ENCODE data around the gene PODN.

Gene PODN

GRCh38 chr1:53075761-53076163 lies 13.7 kb downstream of the PODN start:
- DNase-seq: no peak

- DNase-seq: no peak
Measured at GRCh38 chr1:53076165-53076564, 14.2 kb downstream of the PODN start.

- no peak for DNase-seq
Measured at GRCh38 chr1:53076721-53077598, 14.9 kb downstream of the PODN start.

- no peak for DNase-seq
Measured at GRCh38 chr1:53077599-53077965, 15.6 kb downstream of the PODN start.

- DNase-seq: no peak
Measured at GRCh38 chr1:53078333-53079101, 16.5 kb downstream of the PODN start.

- DNase-seq: no peak
Measured at GRCh38 chr1:53079251-53079650, 17.2 kb downstream of the PODN start.

- no peak for DNase-seq
Measured at GRCh38 chr1:53080041-53080440, 18.0 kb downstream of the PODN start.

- no peak for DNase-seq
Measured at GRCh38 chr1:53080769-53081168, 18.8 kb downstream of the PODN start.

GRCh38 chr1:53081384-53082066 lies 19.5 kb downstream of the PODN start:
- no peak for DNase-seq

GRCh38 chr1:53082826-53083455 lies 20.9 kb downstream of the PODN start:
- DNase-seq: no peak

- DNase-seq: no peak
Measured at GRCh38 chr1:53083636-53084588, 21.9 kb downstream of the PODN start.

GRCh38 chr1:53084589-53084971 lies 22.6 kb downstream of the PODN start:
- no peak for DNase-seq

GRCh38 chr1:53085405-53085804 lies 23.4 kb downstream of the PODN start:
- DNase-seq: no peak

- DNase-seq: no peak
Measured at GRCh38 chr1:53086491-53087070, 24.6 kb downstream of the PODN start.

- DNase-seq: no peak
Measured at GRCh38 chr1:53087332-53088285, 25.6 kb downstream of the PODN start.

- no peak for DNase-seq
Measured at GRCh38 chr1:53088616-53089300, 26.7 kb downstream of the PODN start.

- no peak for DNase-seq
Measured at GRCh38 chr1:53089478-53090226, 27.6 kb downstream of the PODN start.

- DNase-seq: no peak
Measured at GRCh38 chr1:53090227-53091147, 28.5 kb downstream of the PODN start.

Data from AML-193 (cell line).